ENCODE results near the gene RGS10. TPM values are rescaled to one million over a fixed set of nuclear protein-coding genes. Genes with fewer than 3 reads are reported as not detected.

RGS10 gene
- polyA plus RNA-seq, 3 donors = 57.1 to 87.2 (median 75.8) TPM

GRCh38 chr10:119473771-119474170, 68.7 kb downstream of the RGS10 start:
- Histone ChIP-seq H3K36me3 (replicated peaks in 1 of 2; ENCODE audit: control insufficient read depth in 1 of 2, insufficient read depth in 2 of 2, low read length in 2 of 2) (no peaks in the 10 kb centered on the region), H3K4me3 (replicated peaks in 1 of 3; ENCODE audit: low read depth in 2 of 3, low read length in 3 of 3) (no peak overlapping the region), H4K20me1 (ENCODE audit: insufficient read depth, low read length) (no peaks in the 10 kb centered on the region), H3K4me1 (ENCODE audit: control insufficient read depth in 1 of 2, insufficient read depth in 2 of 2, low read length in 2 of 2) (peaks cover 4 to 10% of the 10 kb centered on the region in 2 donors), H3K9ac (ENCODE audit: insufficient read depth, low read length, poor library complexity, severe bottlenecking) (no peak overlapping the region), H3K4me2 (replicated peaks; ENCODE audit: extremely low read depth, low read length, poor library complexity, severe bottlenecking) (no peak overlapping the region), H3K27me3 (ENCODE audit: control insufficient read depth in 2 of 2, insufficient read depth in 2 of 2, low read length in 2 of 2) (no peaks in the 10 kb centered on the region), H3K79me2 (ENCODE audit: insufficient read depth, low read length) (no peaks in the 10 kb centered on the region), H3K27ac (ENCODE audit: low read depth in 1 of 2, low read length in 2 of 2) (no peak overlapping the region), H3K9me3 (replicated peaks in 1 of 2; ENCODE audit: control insufficient read depth in 1 of 2, insufficient read depth in 1 of 2, low read length in 2 of 2) (peaks cover 0 to 8% of the 10 kb centered on the region in 2 donors), H2AFZ (ENCODE audit: insufficient read depth, low read depth, low read length, poor library complexity, severe bottlenecking) (no peak overlapping the region)
- H3K36me3 Mint-ChIP-seq = no peaks in the 10 kb centered on the region
- WGBS (ENCODE audit: insufficient coverage) = 80% methylated on average over 2 of the region's 4 CpGs
- intact Hi-C loops (cut with micrococcal nuclease) = no loop called here
- H3K4me3 Mint-ChIP-seq = no peak overlapping the region
- peaks cover 0 to 9% (median 3%) of the 10 kb centered on the region in 7 donors for H3K9me3 Mint-ChIP-seq
- no peak for DNase-seq
- H3K27me3 Mint-ChIP-seq (ENCODE audit: low read depth in 3 of 3) = peaks cover 2 to 11% (median 4%) of the 10 kb centered on the region in 3 donors
- TF ChIP-seq, protein P1, sequence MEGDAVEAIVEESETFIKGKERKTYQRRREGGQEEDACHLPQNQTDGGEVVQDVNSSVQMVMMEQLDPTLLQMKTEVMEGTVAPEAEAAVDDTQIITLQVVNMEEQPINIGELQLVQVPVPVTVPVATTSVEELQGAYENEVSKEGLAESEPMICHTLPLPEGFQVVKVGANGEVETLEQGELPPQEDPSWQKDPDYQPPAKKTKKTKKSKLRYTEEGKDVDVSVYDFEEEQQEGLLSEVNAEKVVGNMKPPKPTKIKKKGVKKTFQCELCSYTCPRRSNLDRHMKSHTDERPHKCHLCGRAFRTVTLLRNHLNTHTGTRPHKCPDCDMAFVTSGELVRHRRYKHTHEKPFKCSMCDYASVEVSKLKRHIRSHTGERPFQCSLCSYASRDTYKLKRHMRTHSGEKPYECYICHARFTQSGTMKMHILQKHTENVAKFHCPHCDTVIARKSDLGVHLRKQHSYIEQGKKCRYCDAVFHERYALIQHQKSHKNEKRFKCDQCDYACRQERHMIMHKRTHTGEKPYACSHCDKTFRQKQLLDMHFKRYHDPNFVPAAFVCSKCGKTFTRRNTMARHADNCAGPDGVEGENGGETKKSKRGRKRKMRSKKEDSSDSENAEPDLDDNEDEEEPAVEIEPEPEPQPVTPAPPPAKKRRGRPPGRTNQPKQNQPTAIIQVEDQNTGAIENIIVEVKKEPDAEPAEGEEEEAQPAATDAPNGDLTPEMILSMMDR (IDR thresholded peaks at IDR 0.05) = no peak
- H3K4me1 Mint-ChIP-seq = peaks cover 10% of the 10 kb centered on the region
- H3K27ac Mint-ChIP-seq = no peak overlapping the region

DNA sequence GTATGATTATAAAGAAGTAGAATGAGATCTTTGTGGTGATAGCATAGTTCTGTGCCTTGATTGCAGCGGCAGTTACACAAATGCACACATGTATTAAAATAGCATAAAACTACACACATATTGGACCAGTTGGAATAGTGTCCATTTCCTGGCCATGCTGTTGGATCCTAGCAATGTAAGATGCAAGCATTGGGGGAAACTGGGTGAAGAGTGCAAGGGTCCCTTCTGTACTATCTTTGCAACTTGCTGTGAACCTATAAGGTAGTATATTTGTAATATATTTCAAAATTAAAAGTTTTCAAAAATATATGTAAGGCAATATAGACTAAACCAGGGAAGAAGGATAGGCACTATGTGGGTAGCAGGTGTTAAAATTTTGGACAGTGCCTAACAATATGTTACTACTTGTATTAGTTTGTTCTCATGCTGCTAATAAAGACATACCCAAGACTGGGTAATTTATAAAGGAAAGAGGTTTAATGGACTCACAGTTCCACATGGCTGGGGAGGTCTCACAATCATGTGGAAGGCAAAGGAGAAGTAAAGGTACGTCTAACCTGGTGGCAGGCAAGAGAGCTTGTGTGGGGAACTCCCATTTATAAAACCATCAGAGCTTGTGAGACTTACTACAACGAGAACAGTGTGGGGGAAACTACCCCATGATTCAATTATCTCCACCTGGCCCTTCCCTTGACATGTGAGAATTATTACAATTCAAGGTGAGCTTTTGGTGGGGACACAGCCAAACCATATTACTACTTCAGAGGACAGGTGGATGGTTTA, 71.4 kb downstream of the RGS10 start:
- no peak overlapping the region for H3K4me3 Mint-ChIP-seq

More for the DNA sequence above, 71.4 kb downstream of the RGS10 start:
- H3K9me3 Mint-ChIP-seq = peaks cover 2 to 9% (median 3%) of the 10 kb centered on the region in 7 donors
- Histone ChIP-seq H3K79me2 (ENCODE audit: insufficient read depth, low read length) (no peaks in the 10 kb centered on the region), H2AFZ (ENCODE audit: insufficient read depth, low read depth, low read length, poor library complexity, severe bottlenecking) (no peak overlapping the region), H3K9me3 (replicated peaks in 1 of 2; ENCODE audit: control insufficient read depth in 1 of 2, insufficient read depth in 1 of 2, low read length in 2 of 2) (peaks cover 0 to 8% of the 10 kb centered on the region in 2 donors), H3K4me1 (ENCODE audit: control insufficient read depth in 1 of 2, insufficient read depth in 2 of 2, low read length in 2 of 2) (peaks cover 6 to 7% of the 10 kb centered on the region in 2 donors), H3K36me3 (replicated peaks in 1 of 2; ENCODE audit: control insufficient read depth in 1 of 2, insufficient read depth in 2 of 2, low read length in 2 of 2) (no peaks in the 10 kb centered on the region), H4K20me1 (ENCODE audit: insufficient read depth, low read length) (no peaks in the 10 kb centered on the region), H3K27me3 (ENCODE audit: control insufficient read depth in 2 of 2, insufficient read depth in 2 of 2, low read length in 2 of 2) (no peaks in the 10 kb centered on the region), H3K9ac (ENCODE audit: insufficient read depth, low read length, poor library complexity, severe bottlenecking) (no peak overlapping the region), H3K27ac (ENCODE audit: low read depth in 1 of 2, low read length in 2 of 2) (no peak overlapping the region), H3K4me2 (replicated peaks; ENCODE audit: extremely low read depth, low read length, poor library complexity, severe bottlenecking) (no peak overlapping the region), H3K4me3 (replicated peaks in 1 of 3; ENCODE audit: low read depth in 2 of 3, low read length in 3 of 3) (no peak overlapping the region)
- no peak for DNase-seq
- peaks cover 4 to 11% (median 6%) of the 10 kb centered on the region in 3 donors for H3K27me3 Mint-ChIP-seq (ENCODE audit: low read depth in 3 of 3)
- peaks cover 9% of the 10 kb centered on the region for H3K4me1 Mint-ChIP-seq
- intact Hi-C loops (cut with micrococcal nuclease) = no loop called here
- H3K27ac Mint-ChIP-seq = no peak overlapping the region
- H3K36me3 Mint-ChIP-seq = no peaks in the 10 kb centered on the region
- WGBS (ENCODE audit: insufficient coverage) = no CpG with 5 or more reads among the region's 3 CpGs
- TF ChIP-seq, protein P1 (IDR thresholded peaks at IDR 0.05) = no peak
